HepG2 (cell line): ENCODE results near the gene FXYD1. TPM values are rescaled to one million over a fixed set of nuclear protein-coding genes. Genes with fewer than 3 reads are reported as not detected.

ENCODE experiments used
- ATAC-seq: fragments of 200-7000 bp; cut with Tn5 transposase; 3 replicates; pipeline ENCODE4 v1.9.1; 2020; ENCODE audit warnings: mild to moderate bottlenecking, moderate library complexity
- BruUV-seq: library from RNA; stranded (reverse); fragments of 400-500 nt; replicated peaks from 2 replicates; lab custom pipeline; 2021; lab: Mats Ljungman, UMichigan
- CTCF ChIA-PET: fragments of 300-600 bp; formaldehyde crosslinking; extraction: SDS; loops from one replicate; lab custom pipeline; 2021; ENCODE audit warnings: low total read pairs, inconsistent platforms, low intra/inter-chr PET ratio; lab: Yijun Ruan, JAX
- POLR2A ChIA-PET: fragments of 350-600 bp; sonication (Branson Sonifier 250); formaldehyde crosslinking; loops from one replicate; lab custom pipeline; 2020; ENCODE audit warnings: antibody characterized with exemption, inconsistent platforms; lab: Yijun Ruan, JAX
- DNase-seq: peaks from one replicate; pipeline ENCODE4 v3.0.0-alpha.2; 2015; ENCODE audit warnings: low spot score
- FAIRE-seq: peaks from 3 replicates; lab custom pipeline; 2011; peaks lifted over from hg19 to GRCh38; lab: Jason Lieb, UNC
- H2AFZ ChIP-seq: one replicate; pipeline ENCODE4 v1.6.1; 2011; ENCODE audit warnings: low read length, inconsistent platforms
- H3K27ac ChIP-seq: fragments of 300-600 bp; 3 replicates; pipeline ENCODE4 v1.8.0; 2011; ENCODE audit warnings: mixed run types, mild to moderate bottlenecking, mixed read lengths, low read length, inconsistent platforms; ENCODE audit not compliant: insufficient read depth; ENCODE audit errors: extremely low read length
- H3K27me3 ChIP-seq, 2 experiments: fragments of 200-600 bp in 1 of 2; 2 replicates in 1 of 2; 3 replicates in 1 of 2; pipeline versions ENCODE4 v1.6.0 to v1.8.0; 2011; ENCODE audit warnings: low read length in 2 of 2, mild to moderate bottlenecking in 2 of 2, moderate library complexity in 2 of 2, inconsistent platforms in 1 of 2; ENCODE audit not compliant: insufficient read depth in 2 of 2, control insufficient read depth in 1 of 2
- H3K36me3 ChIP-seq, 2 experiments: fragments of 200-600 bp in 1 of 2; replicated peaks in 1 of 2; 2 replicates in 1 of 2; 3 replicates in 1 of 2; pipeline versions ENCODE4 v1.5.1 to v1.8.0; 2011; ENCODE audit warnings: low read length in 2 of 2, inconsistent platforms in 1 of 2; ENCODE audit not compliant: insufficient read depth in 2 of 2, control insufficient read depth in 1 of 2
- H3K4me1 ChIP-seq: 2 replicates; pipeline ENCODE4 v1.5.1; 2012; ENCODE audit warnings: low read length, inconsistent platforms; ENCODE audit not compliant: insufficient read depth
- H3K4me2 ChIP-seq: 2 replicates; pipeline ENCODE4 v1.6.0; 2011; ENCODE audit warnings: low read depth, low read length, inconsistent platforms
- H3K4me3 ChIP-seq, 3 experiments: fragments of 200-600 bp in 1 of 3; sonication (generic), shearing (Covaris generic) in 1 of 3; replicated peaks in 1 of 3; 2 replicates each; pipeline ENCODE4 v1.5.1; 2011 to 2016; ENCODE audit warnings: low read length in 3 of 3, inconsistent platforms in 2 of 3, low read depth in 2 of 3, mild to moderate bottlenecking in 2 of 3, control low read depth in 1 of 3, mixed read lengths in 1 of 3; ENCODE audit not compliant: insufficient read depth in 1 of 3
- H3K79me2 ChIP-seq: one replicate; pipeline ENCODE4 v1.6.1; 2011; ENCODE audit warnings: low read length, inconsistent platforms; ENCODE audit not compliant: insufficient read depth
- H3K9ac ChIP-seq: 2 replicates; pipeline ENCODE4 v1.6.0; 2011; ENCODE audit warnings: mild to moderate bottlenecking, low read depth, low read length, inconsistent platforms; ENCODE audit not compliant: insufficient read depth
- H3K9me3 ChIP-seq: 2 replicates; pipeline ENCODE4 v1.5.1; 2012; ENCODE audit warnings: mild to moderate bottlenecking, low read length
- H4K20me1 ChIP-seq: 2 replicates; pipeline ENCODE4 v1.6.0; 2011; ENCODE audit warnings: inconsistent platforms, mild to moderate bottlenecking, low read length, moderate library complexity; ENCODE audit not compliant: insufficient read depth
- AKAP8 ChIP-seq: sonication (generic); formaldehyde crosslinking; IDR thresholded peaks from 2 replicates; pipeline ENCODE4 v1.5.1; 2020; ENCODE audit warnings: mild to moderate bottlenecking, missing genetic modification reagents
- CREB1 ChIP-seq, 2 experiments: fragments of 450-650 bp in 1 of 2; IDR thresholded peaks; 2 replicates each; pipeline ENCODE4 v1.6.1; 2016 to 2017; ENCODE audit warnings: control low read depth in 1 of 2, mild to moderate bottlenecking in 1 of 2, missing compliant biosample characterization in 1 of 2, missing genetic modification characterization in 1 of 2
- SALL1 ChIP-seq: sonication (generic); formaldehyde crosslinking; IDR thresholded peaks from 2 replicates; pipeline ENCODE4 v1.8.0; 2022; ENCODE audit warnings: mild to moderate bottlenecking, missing genetic modification reagents
- ZNF687 ChIP-seq: sonication (generic); formaldehyde crosslinking; IDR thresholded peaks from 2 replicates; pipeline ENCODE4 v1.5.1; 2020; ENCODE audit warnings: mild to moderate bottlenecking, missing genetic modification reagents, moderate library complexity
- WGBS: methylation state at CpG from one replicate; pipeline ENCODE4 v1.1.6; 2017; ENCODE audit warnings: low lambda C conversion rate; 5-methylcytosine and 5-hydroxymethylcytosine counted together
- in situ Hi-C: cut with HindIII; loops from 2 replicates; pipeline ENCODE4 v1.10.0; 2017; ENCODE audit warnings: low pct_unique_long_range_greater_than_20kb; ENCODE audit not compliant: extremely low pct_ligation_motif_present
- intact Hi-C: fragments of 100-400 bp; cut with micrococcal nuclease; formaldehyde crosslinking; loops from one replicate; pipeline ENCODE4 v1.10.0; 2022; ENCODE audit not compliant: unreplicated experiment
- polyA plus RNA-seq, 8 experiments: library from polyadenylated mRNA; depleted of rRNA in 3 of 8; stranded (reverse) in 7 of 8; unstranded in 1 of 8; fragments of >200 nt; fragmentation: Illumina TruSeq in 4 of 8; extraction: Trizol in 4 of 8; gene quantifications; 2 replicates each; pipeline versions ENCODE4 v1.2.1 to v1.2.3, GENCODE V29; 2011 to 2016; ENCODE audit warnings: low read depth in 4 of 8, missing spikeins in 1 of 8, mixed read lengths in 1 of 8; ENCODE audit not compliant: insufficient read depth in 1 of 8
- total RNA-seq, 5 experiments: library from RNA; depleted of rRNA; stranded (reverse); fragments of >200 nt; fragmentation: Illumina TruSeq; extraction: Trizol; gene quantifications; 2 replicates each; pipeline ENCODE4 v1.2.3, GENCODE V29; 2016; ENCODE audit warnings: low read depth in 1 of 5

The FXYD1 gene
- total and polyA plus RNA-seq, 2 of the 13 experiments (the other 11 are each of a cell fraction or from before 2014, with no cell fraction given), result 31.2 TPM; not detected in 1

- Histone ChIP-seq H3K9me3 (no peaks in the 10 kb centered on the region), H3K27me3 (no peaks in the 10 kb centered on the region), H3K4me1 (peaks cover 89% of the 10 kb centered on the region), H3K4me3 (no peak overlapping the region), H3K36me3 (no peaks in the 10 kb centered on the region), H3K27ac (no peak overlapping the region), H2AFZ (no peak overlapping the region), H3K9ac (no peak overlapping the region), H3K79me2 (no peaks in the 10 kb centered on the region), H4K20me1 (no peaks in the 10 kb centered on the region), H3K4me2 (no peak overlapping the region)
- BruUV-seq, result no TSS peak
- no peak for ATAC-seq
- CTCF ChIA-PET, result no interaction called here
- in situ Hi-C loops (no loop called here), intact Hi-C loops (no loop called here)
- FAIRE-seq, result no peak
- peak; percentile 28; the same call in 1 of the 2 replicates for TF ChIP-seq CREB1 (IDR thresholded peaks at IDR 0.05)
- no peak for TF ChIP-seq CREB1 (CRISPR knock-in tag; IDR thresholded peaks at IDR 0.05)
- no peak for TF ChIP-seq AKAP8 (CRISPR knock-in tag)
- DNase-seq, result no peak
- POLR2A ChIA-PET, result no interaction called here
Measured at GRCh38 chr19:35132254-35132653, 6.4 kb upstream of the FXYD1 start.

GRCh38 chr19:35133826-35134225 lies 4.8 kb upstream of the FXYD1 start:
- BruUV-seq, result no TSS peak
- TF ChIP-seq ZNF687 (peak; percentile 32), SALL1 (CRISPR knock-in tag) (no peak)

More at GRCh38 chr19:35133826-35134225, 4.8 kb upstream of the FXYD1 start:
- Histone ChIP-seq H3K36me3 (no peaks in the 10 kb centered on the region), H3K27me3 (no peaks in the 10 kb centered on the region), H2AFZ (no peak overlapping the region), H3K79me2 (no peaks in the 10 kb centered on the region), H3K27ac (no peak overlapping the region), H3K9ac (no peak overlapping the region), H4K20me1 (no peaks in the 10 kb centered on the region), H3K4me1 (peaks cover 88% of the 10 kb centered on the region), H3K9me3 (no peaks in the 10 kb centered on the region), H3K4me3 (no peak overlapping the region), H3K4me2 (no peak overlapping the region)
- no peak for ATAC-seq
- intact Hi-C loops, result no loop called here
- ChIA-PET POLR2A (no interaction called here), CTCF (no interaction called here)
- in situ Hi-C loops, result no loop called here
- FAIRE-seq, result no peak
- DNase-seq, result no peak
- WGBS, result no CpG with 5 or more reads among the region's 11 CpGs
